CD4-positive, alpha-beta T cell treated with Interleukin-12 subunit alpha and Interleukin-12 subunit beta, for 1 hour (primary cell): ENCODE data around the gene SLC5A10.
"Not testable (repeated sequence)": the region's sequence is repeated elsewhere in the genome, so short reads cannot be mapped to it uniquely, and the experiment has no call there.

Experiments used
- DNase-seq: peaks from one replicate; pipeline ENCODE4 v3.0.0-alpha.2; 2020

SLC5A10 gene

DNA sequence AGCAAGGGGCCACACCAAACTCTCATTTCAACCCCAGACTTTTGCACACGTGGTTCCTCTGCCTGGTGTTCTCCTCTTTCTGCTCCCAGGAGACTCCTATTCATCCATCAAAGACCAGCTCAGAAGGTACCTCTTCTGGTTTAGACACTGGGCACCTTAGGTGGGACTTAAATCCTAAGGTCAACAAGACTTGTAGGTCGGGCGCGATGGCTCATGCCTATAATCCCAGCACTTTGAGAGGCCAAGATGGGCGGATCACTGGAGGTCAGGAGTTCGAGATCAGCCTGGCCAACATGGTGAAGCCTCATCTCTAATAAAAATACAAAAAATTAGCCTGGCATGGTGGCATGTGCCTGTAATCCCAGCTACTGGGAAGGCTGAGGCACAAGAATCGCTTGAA is 95.5 kb downstream of the SLC5A10 start:
- DNase-seq = not testable (repeated sequence)

DNA sequence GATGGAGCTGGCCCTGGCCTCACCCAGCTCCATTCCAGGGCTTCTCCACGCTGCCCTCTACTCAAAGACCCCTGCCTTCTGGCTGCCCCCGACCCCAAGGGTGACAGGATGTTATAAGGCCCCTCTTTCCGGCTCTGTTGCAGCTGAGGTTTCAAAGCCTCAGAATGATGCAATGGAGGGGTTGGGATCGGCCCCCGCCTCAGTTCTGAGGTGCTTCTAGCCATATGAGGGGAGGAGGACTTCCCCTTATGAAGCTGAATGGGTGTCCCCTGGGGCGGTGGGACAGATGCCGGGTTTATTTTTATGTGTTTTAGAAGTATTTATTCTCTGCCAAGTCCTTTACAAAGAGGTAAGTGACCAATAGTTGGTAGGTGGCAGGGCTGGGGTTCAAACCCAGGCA is 96.9 kb downstream of the SLC5A10 start:
- DNase-seq = not testable (repeated sequence)

DNA sequence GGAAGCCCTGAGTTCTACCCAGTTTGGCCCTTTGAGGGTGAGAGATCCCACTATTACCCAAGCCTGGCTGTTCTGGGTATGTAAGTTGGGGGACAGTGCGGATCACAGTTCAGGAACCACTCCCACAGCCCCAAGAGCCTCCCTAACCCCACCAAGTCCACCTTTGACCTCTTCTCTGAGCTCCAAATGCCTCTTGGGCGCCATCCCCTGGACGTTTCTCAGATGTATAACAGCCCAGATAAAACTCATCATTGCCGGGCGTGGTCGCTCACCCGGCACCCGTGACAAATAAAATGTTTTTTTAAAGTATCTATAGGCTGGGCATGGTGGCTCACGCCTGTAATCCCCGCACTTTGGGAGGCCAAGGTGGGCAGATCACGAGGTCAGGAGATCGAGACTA is 103.5 kb downstream of the SLC5A10 start:
- DNase-seq = not testable (repeated sequence)

DNA sequence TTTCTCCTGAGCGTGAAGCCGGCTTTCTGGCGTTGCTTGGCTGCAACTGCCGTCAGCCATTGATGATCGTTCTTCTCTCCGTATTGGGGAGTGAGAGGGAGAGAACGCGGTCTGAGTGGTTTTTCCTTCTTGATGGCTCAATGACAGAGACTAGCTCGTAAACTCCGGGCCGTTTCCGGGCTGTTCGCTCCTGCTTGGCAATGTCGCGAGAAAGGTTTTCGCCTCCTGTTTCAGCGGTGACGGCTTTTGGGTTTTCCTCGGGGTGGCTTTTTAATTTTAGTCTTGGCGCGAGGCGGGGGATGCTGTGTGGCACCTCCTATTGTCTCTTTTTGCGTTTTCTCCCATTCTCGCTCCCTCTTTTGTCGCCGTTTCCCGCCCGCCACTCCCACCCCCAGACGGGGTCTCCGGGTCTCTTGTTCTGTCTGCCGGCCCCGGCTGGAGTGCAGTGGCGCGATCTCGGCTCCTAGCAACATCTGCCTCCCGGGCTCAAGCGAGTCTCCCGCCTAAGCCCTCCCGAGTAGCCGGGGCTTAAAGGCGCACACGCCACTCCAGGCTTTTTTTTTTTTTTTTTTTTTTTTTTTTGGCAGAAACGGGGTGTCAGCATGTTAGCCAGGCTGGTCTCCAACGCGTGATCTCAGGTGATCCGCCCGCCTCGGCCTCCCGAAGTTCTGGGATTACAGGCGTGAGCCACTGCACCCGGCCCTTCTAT is 110.2 kb downstream of the SLC5A10 start:
- DNase-seq = peak; percentile 80

DNA sequence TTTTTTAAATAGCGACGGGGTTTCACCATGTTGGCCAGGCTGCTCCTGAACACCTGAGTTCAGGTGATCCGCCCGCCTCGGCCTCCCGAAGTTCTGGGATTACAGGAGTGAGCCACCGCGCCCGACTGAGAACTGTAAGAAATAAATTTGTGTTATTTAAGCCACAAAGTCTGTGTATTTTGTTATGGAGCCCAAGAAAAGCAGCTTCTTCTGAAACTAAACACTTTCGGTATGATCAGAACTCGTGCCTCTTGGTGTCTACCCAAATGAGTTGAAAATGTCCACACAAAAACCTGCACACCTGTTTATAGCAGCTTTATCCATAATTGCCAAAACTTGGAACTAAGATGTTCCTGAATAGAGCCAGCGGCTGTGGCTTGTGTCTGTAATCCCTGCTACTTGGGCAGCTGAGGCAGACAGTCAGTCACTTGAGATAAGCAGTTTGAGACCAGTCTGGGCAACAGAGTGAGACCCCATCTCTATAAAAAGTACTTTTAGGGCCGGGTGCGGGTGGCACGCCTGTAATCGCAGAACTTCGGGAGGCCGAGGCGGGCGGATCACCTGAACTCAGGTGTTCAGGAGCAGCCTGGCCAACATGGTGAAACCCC is 110.9 kb downstream of the SLC5A10 start:
- DNase-seq = not testable (repeated sequence)

DNA sequence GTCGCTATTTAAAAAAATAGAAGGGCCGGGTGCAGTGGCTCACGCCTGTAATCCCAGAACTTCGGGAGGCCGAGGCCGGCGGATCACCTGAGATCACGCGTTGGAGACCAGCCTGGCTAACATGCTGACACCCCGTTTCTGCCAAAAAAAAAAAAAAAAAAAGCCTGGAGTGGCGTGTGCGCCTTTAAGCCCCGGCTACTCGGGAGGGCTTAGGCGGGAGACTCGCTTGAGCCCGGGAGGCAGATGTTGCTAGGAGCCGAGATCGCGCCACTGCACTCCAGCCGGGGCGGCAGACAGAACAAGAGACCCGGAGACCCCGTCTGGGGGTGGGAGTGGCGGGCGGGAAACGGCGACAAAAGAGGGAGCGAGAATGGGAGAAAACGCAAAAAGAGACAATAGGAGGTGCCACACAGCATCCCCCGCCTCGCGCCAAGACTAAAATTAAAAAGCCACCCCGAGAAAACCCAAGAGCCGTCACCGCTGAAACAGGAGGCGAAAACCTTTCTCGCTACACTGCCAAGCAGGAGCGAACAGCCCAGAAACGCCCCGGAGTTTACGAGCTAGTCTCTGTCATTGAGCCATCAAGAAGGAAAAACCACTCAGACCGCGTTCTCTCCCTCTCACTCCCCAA is 111.5 kb downstream of the SLC5A10 start:
- peak; percentile 87 for DNase-seq

DNA sequence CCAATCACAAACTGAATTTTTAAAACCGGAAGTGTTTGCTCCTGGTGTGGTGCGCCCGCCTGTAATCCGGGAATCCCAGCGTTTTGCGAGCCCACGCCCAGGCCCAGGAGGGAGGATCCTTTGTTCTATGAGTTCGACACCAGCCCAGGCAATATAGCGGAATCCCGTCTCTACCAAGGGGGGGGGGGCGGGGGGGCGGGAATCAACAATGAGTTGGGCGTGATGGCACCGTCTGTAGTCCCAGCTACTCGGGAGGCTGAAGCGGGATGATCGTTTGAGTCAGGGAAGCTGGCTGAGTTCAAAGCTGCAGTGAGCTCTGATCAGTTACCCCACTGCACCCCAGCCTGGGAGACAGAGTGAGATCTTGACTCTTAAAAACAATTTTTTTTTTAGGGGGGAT is 112.4 kb downstream of the SLC5A10 start:
- not testable (repeated sequence) for DNase-seq

DNA sequence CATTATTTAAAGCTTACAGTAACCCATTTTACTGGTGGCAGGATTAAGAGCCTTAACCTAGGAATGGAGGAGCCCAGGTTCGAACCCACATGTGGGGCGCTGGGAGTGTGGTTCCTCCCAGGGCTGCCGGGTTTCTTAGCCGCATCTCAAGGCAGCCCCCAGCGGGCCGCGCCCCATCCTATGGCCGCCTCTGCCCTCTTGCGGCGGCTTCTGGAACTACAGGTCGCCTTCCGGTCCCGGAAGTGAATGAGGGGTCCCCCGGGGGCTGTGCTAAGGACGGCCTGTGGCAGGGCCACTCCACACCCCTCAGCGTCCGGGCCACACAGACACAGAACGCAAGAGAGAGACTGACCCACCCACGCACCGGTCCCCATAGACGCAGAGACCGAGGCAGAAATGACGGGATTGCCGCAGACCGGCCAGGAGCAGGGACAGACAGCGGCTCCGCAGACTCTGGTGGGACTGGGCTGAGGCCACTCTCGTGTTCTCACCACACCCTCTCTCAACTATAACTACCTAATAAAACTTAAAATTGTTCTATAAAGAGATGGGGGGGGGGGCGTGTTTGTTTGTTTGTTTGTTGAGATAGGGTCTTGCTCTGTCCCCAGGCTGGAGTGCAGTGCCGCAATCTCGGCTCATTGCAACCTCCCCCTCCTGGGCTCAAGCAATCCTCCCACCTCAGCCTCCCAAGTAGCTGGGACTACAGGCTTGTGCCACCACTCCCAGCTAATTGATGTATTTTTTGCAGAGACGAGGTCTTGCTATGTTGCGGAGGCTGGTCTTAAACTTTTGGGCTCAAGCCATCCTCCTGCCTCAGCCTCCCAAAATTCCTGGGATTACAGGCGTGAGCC is 118.6 kb downstream of the SLC5A10 start:
- not testable (repeated sequence) for DNase-seq
